Endodermal cell (in vitro differentiated cells): ENCODE measurements around the gene GALNT18. TPM values are rescaled to one million over a fixed set of nuclear protein-coding genes. Genes with fewer than 3 reads are reported as not detected.

Source experiments
- DNase-seq: peaks from one replicate; pipeline ENCODE4 v3.0.0-alpha.2; 2017
- H3K27ac ChIP-seq: 2 replicates; pipeline ENCODE4 v1.5.1; 2013; ENCODE audit warnings: mild to moderate bottlenecking, low read depth, low read length, moderate library complexity
- H3K27me3 ChIP-seq: 2 replicates; pipeline ENCODE4 v1.6.1; 2013; ENCODE audit warnings: mild to moderate bottlenecking, low read length, moderate library complexity; ENCODE audit not compliant: insufficient read depth, control insufficient read depth, poor library complexity, severe bottlenecking
- H3K36me3 ChIP-seq: 2 replicates; pipeline ENCODE4 v1.7.0; 2013; ENCODE audit warnings: mild to moderate bottlenecking, low read length, moderate library complexity; ENCODE audit not compliant: control insufficient read depth, insufficient read depth
- H3K4me1 ChIP-seq: one replicate; pipeline ENCODE4 v1.7.0; 2013; ENCODE audit warnings: low read length; ENCODE audit not compliant: control insufficient read depth, insufficient read depth
- H3K4me3 ChIP-seq: 2 replicates; pipeline ENCODE4 v1.5.1; 2013; ENCODE audit warnings: mild to moderate bottlenecking, low read length, moderate library complexity
- H3K9ac ChIP-seq: 2 replicates; pipeline ENCODE4 v1.6.1; 2013; ENCODE audit warnings: mild to moderate bottlenecking, low read length, moderate library complexity; ENCODE audit not compliant: poor library complexity, severe bottlenecking; ENCODE audit errors: extremely low read depth
- H3K9me3 ChIP-seq: 2 replicates; pipeline ENCODE4 v1.6.1; 2013; ENCODE audit warnings: mild to moderate bottlenecking, low read length, moderate library complexity; ENCODE audit not compliant: control insufficient read depth
- H3K27ac Mint-ChIP-seq: 2 replicates; pipeline ENCODE4 v1.8.0; 2020; ENCODE audit warnings: mixed read lengths
- H3K27me3 Mint-ChIP-seq: 2 replicates; pipeline ENCODE4 v1.8.0; 2021; ENCODE audit warnings: mild to moderate bottlenecking, mixed read lengths; ENCODE audit not compliant: insufficient read depth
- H3K36me3 Mint-ChIP-seq: 2 replicates; pipeline ENCODE4 v1.8.0; 2020; ENCODE audit warnings: low read depth, mixed read lengths
- H3K4me1 Mint-ChIP-seq: 2 replicates; pipeline ENCODE4 v1.8.0; 2020; ENCODE audit warnings: mixed read lengths
- H3K4me3 Mint-ChIP-seq: 2 replicates; pipeline ENCODE4 v1.8.0; 2020; ENCODE audit warnings: mild to moderate bottlenecking, moderate library complexity, mixed read lengths
- H3K9me3 Mint-ChIP-seq: 2 replicates; pipeline ENCODE4 v1.8.0; 2020; ENCODE audit warnings: mild to moderate bottlenecking, mixed read lengths
- WGBS, 2 experiments: methylation state at CpG; one replicate each; pipeline versions ENCODE4 v1.1.5 to v1.1.7; 2013; ENCODE audit warnings: missing lambda C conversion rate in 2 of 2, mixed read lengths in 1 of 2; ENCODE audit not compliant: insufficient coverage in 1 of 2, insufficient read length in 1 of 2; 5-methylcytosine and 5-hydroxymethylcytosine counted together
- total RNA-seq, 2 donors: library from RNA; stranded (reverse); fragmentation: NEBNext Ultra II Directional in 1 of 2; extraction: Animal tissue kit (Norgen Biotek cat#: 25700) in 1 of 2; gene quantifications; 2 replicates in 1 of 2; 3 replicates in 1 of 2; pipeline ENCODE4 v1.2.1, GENCODE V29; 2021
- TF ChIP-seq, protein P1 (sequence below): fragments of 200-600 bp; sonication (generic); conservative IDR thresholded peaks from 2 replicates; pipeline ENCODE4 v1.5.0; 2021; ENCODE audit warnings: antibody characterized with exemption, mild to moderate bottlenecking

Gene GALNT18
- total RNA-seq, 2 donors from 2014 or later: 5.1 to 9.9 TPM

DNA sequence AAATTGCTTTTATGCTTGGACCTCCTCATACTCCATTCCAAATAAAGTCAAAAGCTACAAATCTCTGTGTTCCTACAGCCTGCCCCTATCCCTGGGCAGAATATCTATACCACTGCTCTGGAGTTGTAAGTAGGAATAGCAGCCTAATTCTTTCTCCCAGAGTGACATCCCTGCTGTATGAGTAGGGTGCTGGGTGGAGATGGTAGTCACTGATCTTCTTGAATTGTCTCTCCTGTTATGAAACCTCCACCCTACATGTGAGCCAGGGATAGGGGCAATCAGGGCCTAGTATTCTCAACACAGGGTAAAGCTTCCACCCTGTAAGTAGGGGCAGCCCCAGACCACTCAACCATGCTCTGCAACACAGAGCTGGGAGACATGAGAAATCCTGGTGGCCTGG is 19.8 kb downstream of the GALNT18 start:
- Mint-ChIP-seq H3K27me3 (peaks cover 59% of the 10 kb centered on the region), H3K9me3 (no peaks in the 10 kb centered on the region), H3K27ac (no peak overlapping the region), H3K4me1 (peaks cover 26% of the 10 kb centered on the region), H3K36me3 (no peaks in the 10 kb centered on the region), H3K4me3 (no peak overlapping the region)
- Histone ChIP-seq H3K4me3 (no peak overlapping the region), H3K4me1 (peaks cover 4% of the 10 kb centered on the region), H3K27me3 (peaks cover 42% of the 10 kb centered on the region), H3K27ac (no peak overlapping the region), H3K9ac (no peak overlapping the region), H3K36me3 (no peaks in the 10 kb centered on the region), H3K9me3 (peaks cover 7% of the 10 kb centered on the region)
- TF ChIP-seq, protein P1, sequence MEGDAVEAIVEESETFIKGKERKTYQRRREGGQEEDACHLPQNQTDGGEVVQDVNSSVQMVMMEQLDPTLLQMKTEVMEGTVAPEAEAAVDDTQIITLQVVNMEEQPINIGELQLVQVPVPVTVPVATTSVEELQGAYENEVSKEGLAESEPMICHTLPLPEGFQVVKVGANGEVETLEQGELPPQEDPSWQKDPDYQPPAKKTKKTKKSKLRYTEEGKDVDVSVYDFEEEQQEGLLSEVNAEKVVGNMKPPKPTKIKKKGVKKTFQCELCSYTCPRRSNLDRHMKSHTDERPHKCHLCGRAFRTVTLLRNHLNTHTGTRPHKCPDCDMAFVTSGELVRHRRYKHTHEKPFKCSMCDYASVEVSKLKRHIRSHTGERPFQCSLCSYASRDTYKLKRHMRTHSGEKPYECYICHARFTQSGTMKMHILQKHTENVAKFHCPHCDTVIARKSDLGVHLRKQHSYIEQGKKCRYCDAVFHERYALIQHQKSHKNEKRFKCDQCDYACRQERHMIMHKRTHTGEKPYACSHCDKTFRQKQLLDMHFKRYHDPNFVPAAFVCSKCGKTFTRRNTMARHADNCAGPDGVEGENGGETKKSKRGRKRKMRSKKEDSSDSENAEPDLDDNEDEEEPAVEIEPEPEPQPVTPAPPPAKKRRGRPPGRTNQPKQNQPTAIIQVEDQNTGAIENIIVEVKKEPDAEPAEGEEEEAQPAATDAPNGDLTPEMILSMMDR: no peak
- no peak for DNase-seq

DNA sequence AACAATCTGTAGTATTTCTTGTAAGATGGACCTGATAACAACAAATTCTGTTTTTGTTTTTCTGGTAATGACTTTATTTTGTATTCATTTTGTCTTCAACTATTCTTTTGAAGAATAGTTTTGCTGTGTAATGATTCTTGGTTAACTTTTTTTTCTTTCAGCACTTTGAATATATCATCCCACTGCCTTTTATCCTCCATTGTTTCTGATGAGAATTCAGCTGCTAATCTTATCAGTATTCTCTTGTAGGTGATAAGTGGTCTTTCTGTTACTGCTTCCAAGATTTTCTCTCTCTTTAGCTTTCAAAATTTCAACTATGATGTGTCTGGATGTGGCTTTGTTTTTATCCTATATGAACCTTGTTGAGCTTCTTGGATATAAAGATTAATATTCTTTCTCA is 21.5 kb downstream of the GALNT18 start:
- Mint-ChIP-seq H3K4me1 (peaks cover 22% of the 10 kb centered on the region), H3K9me3 (no peaks in the 10 kb centered on the region), H3K36me3 (no peaks in the 10 kb centered on the region), H3K4me3 (no peak overlapping the region), H3K27me3 (peaks cover 45% of the 10 kb centered on the region), H3K27ac (no peak overlapping the region)
- Histone ChIP-seq H3K9me3 (peaks cover 7% of the 10 kb centered on the region), H3K4me1 (peaks cover 4% of the 10 kb centered on the region), H3K9ac (no peak overlapping the region), H3K27me3 (peaks cover 25% of the 10 kb centered on the region), H3K27ac (no peak overlapping the region), H3K36me3 (no peaks in the 10 kb centered on the region), H3K4me3 (no peak overlapping the region)
- TF ChIP-seq, protein P1: no peak
- no peak for DNase-seq

DNA sequence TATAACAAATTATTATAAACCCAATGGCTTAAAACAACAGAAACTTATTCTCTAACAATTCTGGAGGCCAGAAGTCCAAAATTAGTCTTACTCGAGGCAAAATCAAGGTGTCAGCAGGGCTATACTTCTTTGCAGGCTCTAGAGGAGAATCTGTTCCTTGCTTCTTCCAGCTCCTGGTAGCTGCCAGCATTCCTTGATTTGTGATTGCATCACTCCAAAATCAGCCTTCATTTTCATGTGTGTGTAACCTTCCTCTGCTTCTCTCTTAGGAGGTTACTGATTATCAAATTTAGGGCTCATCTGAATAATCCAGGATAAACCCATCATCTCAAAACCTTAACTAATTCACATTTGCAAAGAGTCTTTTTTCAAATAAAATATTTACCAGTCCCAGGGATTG is 23.6 kb downstream of the GALNT18 start:
- Histone ChIP-seq H3K4me1 (peaks cover 4% of the 10 kb centered on the region), H3K9ac (no peak overlapping the region), H3K27me3 (peaks cover 11% of the 10 kb centered on the region), H3K9me3 (no peaks in the 10 kb centered on the region), H3K4me3 (no peak overlapping the region), H3K36me3 (no peaks in the 10 kb centered on the region), H3K27ac (no peak overlapping the region)
- peaks cover 30% of the 10 kb centered on the region for H3K27me3 Mint-ChIP-seq
- DNase-seq: no peak
- no peaks in the 10 kb centered on the region for H3K9me3 Mint-ChIP-seq
- TF ChIP-seq, protein P1: no peak
- 91 to 100% methylated on average over 1 of the region's 1 CpG for WGBS, 2 experiments
- peaks cover 23% of the 10 kb centered on the region for H3K4me1 Mint-ChIP-seq
- no peak overlapping the region for H3K27ac Mint-ChIP-seq
- no peak overlapping the region for H3K4me3 Mint-ChIP-seq
- no peaks in the 10 kb centered on the region for H3K36me3 Mint-ChIP-seq
